Tibial nerve (tissue), 3 donors: ENCODE measurements around the gene NBEA.
A peak's percentile ranks its signal among the peaks of the same experiment; 100 is the strongest.

ENCODE experiments used
- CTCF ChIP-seq, 5 experiments: fragments of 200-600 bp in 3 of 5; fragments of 450-650 bp in 2 of 5; sonication (generic) in 3 of 5; IDR thresholded peaks; one replicate each; pipeline ENCODE4 v1.5.1; 2016 to 2019; ENCODE audit warnings: antibody characterized with exemption in 5 of 5, mild to moderate bottlenecking in 3 of 5, moderate library complexity in 2 of 5
- POLR2A ChIP-seq, 2 donors: fragments of 450-650 bp; IDR thresholded peaks; one replicate each; pipeline ENCODE4 v1.6.1; 2017; ENCODE audit warnings: antibody characterized with exemption in 2 of 2, mild to moderate bottlenecking in 2 of 2, moderate library complexity in 2 of 2

GRCh38 chr13:35630551-35631275 lies 688.6 kb downstream of the NBEA start:
- no peak for TF ChIP-seq POLR2A (IDR thresholded peaks at IDR 0.05)
- TF ChIP-seq CTCF (IDR thresholded peaks at IDR 0.05): peak; percentile 35 to 68 (median 53)
